KMS-11 (cell line): ENCODE results near the gene TXNDC5.

ENCODE experiments used
- H2AFZ ChIP-seq: fragments of 200-600 bp; sonication (generic); 2 replicates; pipeline ENCODE4 v1.6.1; 2016; ENCODE audit warnings: antibody characterized with exemption, mixed run types, low read depth
- H3K27ac ChIP-seq: fragments of 200-600 bp; sonication (generic); 2 replicates; pipeline ENCODE4 v1.6.1; 2016; ENCODE audit warnings: mild to moderate bottlenecking, mixed run types
- H3K27me3 ChIP-seq: fragments of 200-600 bp; sonication (generic); 2 replicates; pipeline ENCODE4 v1.6.1; 2017; ENCODE audit warnings: mild to moderate bottlenecking, low read depth, mixed run types, moderate library complexity; ENCODE audit not compliant: insufficient read depth
- H3K36me3 ChIP-seq: fragments of 200-600 bp; sonication (generic); 2 replicates; pipeline ENCODE4 v1.6.1; 2017; ENCODE audit warnings: mild to moderate bottlenecking, mixed run types; ENCODE audit not compliant: insufficient read depth
- H3K4me1 ChIP-seq: fragments of 200-600 bp; sonication (generic); 2 replicates; pipeline ENCODE4 v1.6.1; 2016; ENCODE audit warnings: mild to moderate bottlenecking, low read depth, mixed run types; ENCODE audit not compliant: poor library complexity, severe bottlenecking
- H3K4me2 ChIP-seq: fragments of 200-600 bp; sonication (generic); 2 replicates; pipeline ENCODE4 v1.7.0; 2016; ENCODE audit warnings: mild to moderate bottlenecking, mixed run types
- H3K4me3 ChIP-seq: fragments of 200-600 bp; sonication (generic); IDR thresholded peaks from 2 replicates; pipeline ENCODE4 v1.6.1; 2017; ENCODE audit warnings: low read depth, low read length, mixed read lengths; ENCODE audit not compliant: insufficient read depth
- H3K79me2 ChIP-seq: fragments of 200-600 bp; sonication (generic); 2 replicates; pipeline ENCODE4 v1.6.1; 2016; ENCODE audit warnings: low read depth, mixed run types; ENCODE audit not compliant: insufficient read depth
- H3K9ac ChIP-seq: fragments of 200-600 bp; sonication (generic); 2 replicates; pipeline ENCODE4 v1.6.1; 2016; ENCODE audit warnings: mild to moderate bottlenecking, mixed run types
- H4K20me1 ChIP-seq: fragments of 200-600 bp; sonication (generic); 2 replicates; pipeline ENCODE4 v1.6.1; 2016; ENCODE audit warnings: mild to moderate bottlenecking, mixed run types; ENCODE audit not compliant: insufficient read depth
- TF ChIP-seq, protein P1 (sequence below): fragments of 200-600 bp; sonication (generic); conservative IDR thresholded peaks from 2 replicates; pipeline ENCODE4 v1.6.1; 2017; ENCODE audit warnings: low read depth, mild to moderate bottlenecking, antibody characterized with exemption, low read length, moderate library complexity, mixed read lengths

Gene TXNDC5

DNA sequence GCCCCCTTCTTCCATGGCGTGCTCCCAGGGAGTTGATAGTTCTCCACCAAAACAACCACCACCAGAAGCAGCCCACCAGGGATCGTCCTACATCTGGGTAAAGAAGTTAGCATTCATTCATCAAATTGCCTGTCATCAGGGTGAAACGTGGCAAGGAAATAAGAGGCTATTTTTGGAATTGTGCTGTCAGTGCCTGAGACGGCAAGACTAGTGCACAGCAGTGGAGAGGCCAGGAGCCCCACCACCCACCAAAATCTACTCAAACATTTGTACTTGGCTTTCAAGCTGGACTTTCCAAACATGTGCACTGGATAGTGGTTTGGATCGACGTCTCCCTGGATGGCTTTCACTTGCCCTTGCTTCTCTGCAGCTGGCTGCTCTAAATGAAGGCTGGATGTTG lies 44.8 kb downstream of the TXNDC5 start:
- H4K20me1 ChIP-seq: no peaks in the 10 kb centered on the region
- no peak overlapping the region for H3K4me3 ChIP-seq
- no peak overlapping the region for H2AFZ ChIP-seq
- no peak overlapping the region for H3K9ac ChIP-seq
- H3K4me2 ChIP-seq: no peak overlapping the region
- no peaks in the 10 kb centered on the region for H3K79me2 ChIP-seq
- no peak overlapping the region for H3K27ac ChIP-seq
- 0 out of 2 replicates have a peak, but pooled peaks cover 3% of the 10 kb centered on the region for H3K36me3 ChIP-seq
- H3K27me3 ChIP-seq: no peaks in the 10 kb centered on the region
- H3K4me1 ChIP-seq: no peaks in the 10 kb centered on the region
- TF ChIP-seq, protein P1, sequence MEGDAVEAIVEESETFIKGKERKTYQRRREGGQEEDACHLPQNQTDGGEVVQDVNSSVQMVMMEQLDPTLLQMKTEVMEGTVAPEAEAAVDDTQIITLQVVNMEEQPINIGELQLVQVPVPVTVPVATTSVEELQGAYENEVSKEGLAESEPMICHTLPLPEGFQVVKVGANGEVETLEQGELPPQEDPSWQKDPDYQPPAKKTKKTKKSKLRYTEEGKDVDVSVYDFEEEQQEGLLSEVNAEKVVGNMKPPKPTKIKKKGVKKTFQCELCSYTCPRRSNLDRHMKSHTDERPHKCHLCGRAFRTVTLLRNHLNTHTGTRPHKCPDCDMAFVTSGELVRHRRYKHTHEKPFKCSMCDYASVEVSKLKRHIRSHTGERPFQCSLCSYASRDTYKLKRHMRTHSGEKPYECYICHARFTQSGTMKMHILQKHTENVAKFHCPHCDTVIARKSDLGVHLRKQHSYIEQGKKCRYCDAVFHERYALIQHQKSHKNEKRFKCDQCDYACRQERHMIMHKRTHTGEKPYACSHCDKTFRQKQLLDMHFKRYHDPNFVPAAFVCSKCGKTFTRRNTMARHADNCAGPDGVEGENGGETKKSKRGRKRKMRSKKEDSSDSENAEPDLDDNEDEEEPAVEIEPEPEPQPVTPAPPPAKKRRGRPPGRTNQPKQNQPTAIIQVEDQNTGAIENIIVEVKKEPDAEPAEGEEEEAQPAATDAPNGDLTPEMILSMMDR: no peak

GRCh38 chr6:7859591-7859990 lies 51.0 kb downstream of the TXNDC5 start:
- H3K4me1 ChIP-seq: no peaks in the 10 kb centered on the region
- H3K79me2 ChIP-seq: no peaks in the 10 kb centered on the region
- H3K27me3 ChIP-seq: no peaks in the 10 kb centered on the region
- no peak overlapping the region for H3K4me2 ChIP-seq
- H3K9ac ChIP-seq: no peak overlapping the region
- no peak overlapping the region for H3K27ac ChIP-seq
- H3K4me3 ChIP-seq: no peak overlapping the region
- TF ChIP-seq, protein P1: no peak
- no peak overlapping the region for H2AFZ ChIP-seq
- H4K20me1 ChIP-seq: no peaks in the 10 kb centered on the region
- 0 out of 2 replicates have a peak, but pooled peaks cover 3% of the 10 kb centered on the region for H3K36me3 ChIP-seq

DNA sequence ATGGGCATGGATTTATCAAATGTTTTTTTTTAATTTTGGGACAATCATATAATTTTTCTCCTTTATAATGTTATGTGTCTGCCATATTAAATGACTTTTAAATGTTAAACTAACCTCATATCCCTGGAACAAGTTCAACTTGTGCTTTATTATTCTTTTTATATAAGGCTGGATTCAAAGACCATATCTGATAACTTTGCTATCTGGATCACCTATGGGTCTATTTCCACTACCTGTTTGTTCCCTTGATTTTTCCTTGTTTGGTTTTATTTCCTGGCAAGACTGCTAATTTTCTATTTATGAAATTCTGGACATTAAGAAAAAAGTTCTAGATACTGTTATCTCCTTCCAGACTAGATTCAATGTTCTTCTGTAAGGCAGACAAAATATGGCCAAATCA lies 58.8 kb downstream of the TXNDC5 start:
- Histone ChIP-seq H3K4me2 (no peak overlapping the region), H3K9ac (no peak overlapping the region), H4K20me1 (no peaks in the 10 kb centered on the region), H3K27ac (no peak overlapping the region), H3K4me1 (peaks cover 30% of the 10 kb centered on the region), H3K27me3 (no peaks in the 10 kb centered on the region), H3K79me2 (no peaks in the 10 kb centered on the region), H2AFZ (no peak overlapping the region), H3K36me3 (peaks cover 4% of the 10 kb centered on the region; the same call in 1 of the 2 replicates), H3K4me3 (no peak overlapping the region)
- TF ChIP-seq, protein P1: no peak

GRCh38 chr6:7848229-7848628 lies 62.4 kb downstream of the TXNDC5 start:
- H4K20me1 ChIP-seq: no peaks in the 10 kb centered on the region
- no peak overlapping the region for H2AFZ ChIP-seq
- H3K27me3 ChIP-seq: no peaks in the 10 kb centered on the region
- peak overlapping the region; percentile 58 for H3K4me2 ChIP-seq
- peaks cover 41% of the 10 kb centered on the region for H3K4me1 ChIP-seq
- H3K4me3 ChIP-seq: no peak overlapping the region
- H3K79me2 ChIP-seq: no peaks in the 10 kb centered on the region
- no peak overlapping the region for H3K9ac ChIP-seq
- H3K36me3 ChIP-seq: peaks cover 8% of the 10 kb centered on the region; the same call in 1 of the 2 replicates
- H3K27ac ChIP-seq: peak overlapping the region; percentile 60
- TF ChIP-seq, protein P1: no peak
